ENCODE results near the gene TNIP1. TPM values are rescaled to one million over a fixed set of nuclear protein-coding genes. Genes with fewer than 3 reads are reported as not detected.

The TNIP1 gene
- total RNA-seq, 1 donor from 2014 or later = 213 TPM

DNA sequence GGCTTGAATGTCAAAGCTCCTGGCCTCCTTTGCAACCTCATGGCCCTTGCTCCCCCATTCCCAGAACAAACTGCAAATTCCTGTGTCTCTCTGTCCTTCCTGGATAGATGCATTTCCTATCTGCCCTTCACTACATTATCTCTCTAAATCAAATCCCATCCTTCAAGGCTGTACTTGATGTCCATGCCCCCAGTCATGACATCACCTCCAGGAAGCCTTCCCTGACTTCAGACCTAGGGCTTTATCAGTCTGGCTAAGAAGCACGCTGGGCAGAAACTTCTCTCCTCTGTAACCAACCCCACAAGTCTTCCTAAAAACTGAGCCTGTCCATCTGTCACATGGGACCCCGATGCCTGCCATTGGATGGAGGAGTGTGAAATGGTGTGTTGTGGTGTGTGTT lies 25.7 kb upstream of the TNIP1 start:
- no peak for DNase-seq (ENCODE audit: low read depth)

DNA sequence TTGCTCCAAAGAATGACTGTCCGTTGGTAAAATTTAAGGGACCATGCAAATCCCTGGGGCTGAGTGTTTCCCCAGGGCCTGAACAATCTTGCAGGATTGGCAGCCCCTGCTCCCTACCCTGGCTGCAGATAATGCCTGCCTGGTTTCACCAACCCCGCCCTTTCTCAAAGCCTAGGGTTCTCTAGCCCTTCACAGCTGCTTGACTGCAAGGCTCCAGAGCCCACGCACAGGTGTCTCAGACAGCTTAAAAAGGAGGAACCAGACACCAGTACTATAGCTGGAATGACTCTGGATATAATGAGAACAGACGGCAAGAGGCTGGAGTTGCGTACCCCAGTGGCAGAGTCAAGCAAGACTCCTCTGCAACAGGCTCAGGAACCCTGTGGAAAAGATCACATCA lies 25.2 kb upstream of the TNIP1 start:
- peak; percentile 74 for DNase-seq (ENCODE audit: low read depth)

DNA sequence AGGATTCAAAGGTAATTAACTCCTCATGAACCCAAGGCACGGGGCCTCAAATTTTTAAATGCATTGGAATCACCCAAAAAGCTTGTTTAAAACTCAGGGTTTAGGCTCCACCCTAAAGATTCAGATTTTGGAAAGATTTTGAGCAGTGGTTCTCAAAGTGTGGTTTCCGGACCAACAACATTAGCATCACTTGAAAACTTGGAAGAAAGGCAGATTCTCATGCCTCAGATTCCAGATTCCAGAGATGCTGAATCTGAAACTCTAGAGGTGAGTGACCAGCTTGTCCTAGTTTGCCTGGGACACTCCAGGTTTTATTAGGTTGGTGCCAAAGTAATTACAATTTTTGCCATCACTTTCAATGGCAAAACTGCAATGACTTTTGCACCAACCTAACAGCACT lies 24.7 kb upstream of the TNIP1 start:
- DNase-seq (ENCODE audit: low read depth) = no peak

DNA sequence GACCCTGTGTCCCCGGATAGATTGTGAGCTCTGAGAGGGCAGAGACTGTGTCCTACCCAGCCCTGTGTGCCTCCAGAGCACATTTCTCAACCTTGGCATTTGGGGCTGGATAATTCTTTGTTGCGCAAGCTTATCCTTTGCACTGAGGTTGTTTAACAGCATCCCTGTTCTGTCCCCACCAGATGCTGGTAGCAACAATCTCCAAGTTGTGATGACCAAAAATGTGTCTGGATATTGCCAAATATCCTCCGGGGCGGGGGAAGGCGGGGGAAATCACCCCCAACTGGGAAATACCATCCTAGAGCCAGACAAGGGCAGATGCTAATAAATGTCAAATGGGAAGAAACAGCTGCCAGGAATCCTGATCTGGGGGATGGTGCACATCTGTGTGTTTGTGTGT lies 24.0 kb upstream of the TNIP1 start:
- DNase-seq (ENCODE audit: low read depth) = peak; percentile 74

DNA sequence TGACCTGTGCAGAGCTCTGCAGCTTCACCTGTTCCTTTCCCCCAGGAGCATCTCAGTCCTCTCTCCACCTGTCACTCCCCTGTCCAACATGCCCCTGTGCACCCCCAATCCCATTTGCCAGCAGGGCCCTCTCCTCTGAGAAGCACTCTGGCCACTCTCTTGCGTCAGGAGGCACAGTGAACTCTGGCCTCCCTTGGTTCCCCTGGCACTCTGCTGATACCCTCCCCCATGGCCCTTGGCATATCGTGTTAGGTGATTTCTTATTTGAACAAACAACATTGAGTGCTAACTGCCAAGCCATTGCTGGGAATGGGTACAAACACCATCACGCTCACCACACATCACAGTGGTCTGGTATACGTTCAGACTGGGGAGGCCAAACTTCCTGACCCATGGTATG lies 20.9 kb upstream of the TNIP1 start:
- no peak for DNase-seq (ENCODE audit: low read depth)

DNA sequence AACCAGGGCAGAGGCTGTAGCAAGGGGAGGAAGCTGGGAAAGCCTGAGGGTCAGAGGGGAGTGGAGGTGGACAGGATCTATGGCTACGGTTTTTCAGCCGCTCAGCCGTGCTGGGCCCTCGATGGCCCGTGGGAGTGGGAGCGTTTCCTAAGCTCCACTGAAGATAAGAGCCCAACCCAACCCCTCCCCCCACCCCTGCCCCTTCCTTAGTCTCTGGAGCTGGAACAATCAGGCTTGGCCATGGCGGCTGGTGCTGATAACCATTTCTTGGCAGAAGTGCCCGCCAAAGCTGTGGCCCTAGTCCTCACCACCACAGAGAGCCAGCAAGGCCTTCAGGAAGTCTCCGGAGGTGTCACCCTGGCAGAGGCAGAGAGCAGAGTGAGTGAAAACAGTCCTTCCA lies 20.3 kb upstream of the TNIP1 start:
- DNase-seq (ENCODE audit: low read depth) = no peak

DNA sequence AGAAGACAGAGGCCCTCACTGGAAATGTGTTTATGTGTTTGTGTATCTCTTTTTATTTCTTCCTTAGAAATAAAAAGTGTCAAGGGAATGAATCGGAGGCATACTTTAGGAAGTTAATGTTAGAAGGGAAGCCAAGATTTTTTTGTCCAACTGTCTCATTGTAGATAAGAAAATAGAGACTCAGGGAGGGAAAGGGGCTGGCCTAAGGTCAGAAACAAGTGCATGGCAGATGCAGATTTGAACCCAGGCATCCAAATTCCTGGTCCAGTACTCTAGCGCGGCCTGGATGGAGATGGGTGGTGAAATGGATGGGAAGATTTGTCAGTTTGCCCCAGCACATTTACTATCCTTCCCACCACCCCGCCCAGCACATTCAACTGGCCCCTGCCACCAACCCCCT lies 19.8 kb upstream of the TNIP1 start:
- DNase-seq (ENCODE audit: low read depth) = no peak

DNA sequence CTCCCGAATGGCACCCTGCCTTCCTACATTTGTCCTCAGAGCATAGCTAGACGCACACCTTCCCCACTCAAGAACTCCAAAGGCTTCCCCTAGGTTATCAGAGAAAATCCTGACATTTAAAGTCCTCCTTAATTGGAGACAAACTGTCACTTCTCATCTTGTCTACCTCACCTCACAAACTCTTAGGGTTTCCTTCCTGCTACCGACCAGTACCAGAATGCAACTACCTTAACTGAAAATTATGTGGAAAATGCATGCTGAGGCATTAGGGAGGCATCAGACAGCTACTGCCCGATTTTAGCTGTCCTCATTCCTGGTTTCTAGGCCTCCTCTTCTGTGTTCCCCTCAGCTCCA lies 17.9 kb upstream of the TNIP1 start:
- no peak for DNase-seq (ENCODE audit: low read depth)

DNA sequence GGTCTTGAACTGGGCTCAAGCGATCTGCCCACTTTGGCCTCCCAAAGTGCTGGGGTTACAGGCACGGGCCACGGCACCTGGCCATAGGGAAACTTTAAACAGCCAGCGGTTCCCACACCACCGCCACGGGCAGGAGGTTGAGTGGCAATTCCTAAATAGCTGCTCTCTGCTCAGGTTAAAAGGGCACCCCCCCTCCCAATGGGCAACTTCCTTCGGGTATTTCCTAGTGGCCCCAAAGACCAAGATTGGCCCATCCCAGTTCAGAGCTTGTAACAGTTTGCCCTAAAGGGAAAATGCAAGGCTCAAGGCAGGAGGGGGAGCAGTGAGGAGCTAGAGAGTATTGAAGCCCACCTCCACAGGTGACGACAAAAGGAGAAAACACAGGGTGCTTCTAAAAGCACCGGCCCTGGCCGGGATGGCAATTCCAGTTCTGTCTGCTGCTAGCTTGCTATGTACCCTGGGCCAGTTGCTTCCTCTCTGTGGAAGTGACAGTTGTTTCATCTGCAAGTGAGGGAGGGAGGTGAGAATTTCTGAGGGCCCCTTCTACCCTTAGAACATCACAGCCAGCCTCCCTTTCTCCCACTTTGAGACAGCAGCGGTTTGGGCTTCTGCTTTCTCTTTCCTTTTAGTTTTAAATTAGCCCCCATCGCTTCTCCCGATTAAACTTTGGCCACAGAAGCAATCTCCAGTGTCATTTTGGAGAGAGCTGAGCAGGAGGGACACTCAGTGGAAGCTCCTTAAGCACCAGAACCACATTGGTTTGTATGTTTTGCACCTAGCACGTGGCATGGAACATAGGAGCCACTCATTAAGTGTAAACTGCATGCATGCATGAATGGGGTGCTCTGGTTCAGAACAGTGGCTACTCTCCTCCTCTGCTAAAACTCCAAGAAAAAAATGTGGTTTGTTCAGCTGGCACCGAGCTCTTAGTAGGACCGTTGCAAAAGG lies 17.3 kb upstream of the TNIP1 start:
- no peak for DNase-seq (ENCODE audit: low read depth)

DNA sequence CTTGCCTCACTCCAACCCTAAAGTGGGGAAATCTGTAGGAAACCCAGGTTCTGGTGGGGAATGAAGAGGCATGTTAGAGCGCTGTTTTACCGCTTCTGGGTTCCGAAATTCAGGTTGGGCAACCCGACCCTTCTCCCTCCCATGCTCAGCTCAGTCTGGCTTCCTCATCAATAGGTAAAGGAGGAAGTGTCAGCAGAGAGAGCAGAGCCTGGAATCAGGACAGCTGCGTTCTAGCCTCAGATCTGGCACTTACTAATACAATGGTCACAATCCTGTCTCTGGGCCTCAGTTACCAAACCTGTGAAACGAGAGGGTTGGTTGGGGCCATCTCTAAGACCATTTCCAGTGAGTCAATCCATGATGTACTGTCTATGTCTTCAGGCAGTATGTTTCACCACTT lies 16.2 kb upstream of the TNIP1 start:
- no peak for DNase-seq (ENCODE audit: low read depth)

DNA sequence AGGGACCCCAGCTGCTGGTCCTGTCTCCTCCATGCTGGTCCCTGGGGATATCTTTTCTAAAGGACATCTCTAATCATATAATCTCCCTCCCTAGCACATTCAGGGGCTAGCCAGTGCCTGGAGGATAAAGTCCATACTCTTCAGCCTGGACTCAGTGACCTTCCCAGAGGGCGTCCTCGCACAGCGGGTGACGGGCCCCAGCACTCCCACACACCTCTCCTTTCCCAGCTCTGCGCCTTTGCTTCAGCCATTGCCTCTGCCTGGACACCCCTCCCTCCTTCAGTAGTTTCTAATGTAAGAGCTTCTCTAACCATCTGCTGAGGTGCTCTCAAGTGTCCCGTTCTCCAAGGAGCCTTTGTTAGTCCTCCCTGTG lies 15.2 kb upstream of the TNIP1 start:
- DNase-seq (ENCODE audit: low read depth) = peak; percentile 37

DNA sequence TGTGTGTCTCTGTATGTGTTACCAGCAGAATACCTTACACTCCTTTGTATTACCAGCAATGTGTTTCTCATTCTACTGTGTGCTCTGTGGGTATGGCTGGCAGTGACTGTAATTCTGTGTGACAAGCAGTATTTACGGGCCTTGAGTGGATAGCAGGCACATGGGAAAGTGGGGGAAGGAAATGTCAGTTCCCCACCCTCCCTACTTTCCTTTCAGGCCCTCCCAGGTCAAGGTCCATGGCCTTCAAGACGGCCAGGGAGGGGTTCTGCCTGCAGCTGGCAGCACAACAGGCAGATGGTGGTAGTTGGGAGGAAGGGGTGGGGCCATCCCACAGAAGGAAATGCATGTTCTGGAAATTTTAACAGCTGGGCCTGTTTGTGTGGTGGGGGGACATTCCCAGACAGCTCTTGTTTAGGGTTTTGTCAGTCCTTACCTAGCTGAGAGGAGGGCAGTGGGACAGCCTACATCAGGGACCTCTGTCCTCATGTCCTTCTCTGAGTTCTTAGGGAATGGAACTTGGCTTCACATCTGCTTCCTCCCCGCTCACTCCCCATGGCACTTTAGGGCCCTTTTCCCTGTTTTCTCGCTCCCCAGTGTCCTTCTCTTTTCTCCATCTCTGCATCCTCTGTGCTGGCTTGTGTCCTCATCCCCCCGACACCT lies 14.6 kb upstream of the TNIP1 start:
- peak; percentile 87 for DNase-seq (ENCODE audit: low read depth)

DNA sequence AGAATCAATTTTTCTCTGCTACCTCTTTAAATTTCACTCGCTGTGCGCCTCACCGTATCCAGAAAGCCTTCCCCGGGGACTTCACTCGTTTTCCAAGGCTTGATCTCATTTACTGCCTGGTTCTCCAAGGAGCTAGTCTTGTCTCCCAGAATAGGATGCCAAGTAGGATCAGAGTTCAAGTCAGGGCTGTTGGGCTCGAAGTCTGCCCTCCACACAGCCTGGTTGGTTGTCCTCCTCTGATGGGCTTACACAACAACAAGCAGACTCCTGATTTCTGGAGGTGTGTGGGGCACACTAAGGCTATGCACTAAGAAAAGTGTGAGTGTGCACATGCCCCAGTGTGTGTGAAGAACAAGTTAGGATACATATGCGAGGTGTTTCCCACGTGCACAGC lies 14.0 kb upstream of the TNIP1 start:
- no peak for DNase-seq (ENCODE audit: low read depth)

DNA sequence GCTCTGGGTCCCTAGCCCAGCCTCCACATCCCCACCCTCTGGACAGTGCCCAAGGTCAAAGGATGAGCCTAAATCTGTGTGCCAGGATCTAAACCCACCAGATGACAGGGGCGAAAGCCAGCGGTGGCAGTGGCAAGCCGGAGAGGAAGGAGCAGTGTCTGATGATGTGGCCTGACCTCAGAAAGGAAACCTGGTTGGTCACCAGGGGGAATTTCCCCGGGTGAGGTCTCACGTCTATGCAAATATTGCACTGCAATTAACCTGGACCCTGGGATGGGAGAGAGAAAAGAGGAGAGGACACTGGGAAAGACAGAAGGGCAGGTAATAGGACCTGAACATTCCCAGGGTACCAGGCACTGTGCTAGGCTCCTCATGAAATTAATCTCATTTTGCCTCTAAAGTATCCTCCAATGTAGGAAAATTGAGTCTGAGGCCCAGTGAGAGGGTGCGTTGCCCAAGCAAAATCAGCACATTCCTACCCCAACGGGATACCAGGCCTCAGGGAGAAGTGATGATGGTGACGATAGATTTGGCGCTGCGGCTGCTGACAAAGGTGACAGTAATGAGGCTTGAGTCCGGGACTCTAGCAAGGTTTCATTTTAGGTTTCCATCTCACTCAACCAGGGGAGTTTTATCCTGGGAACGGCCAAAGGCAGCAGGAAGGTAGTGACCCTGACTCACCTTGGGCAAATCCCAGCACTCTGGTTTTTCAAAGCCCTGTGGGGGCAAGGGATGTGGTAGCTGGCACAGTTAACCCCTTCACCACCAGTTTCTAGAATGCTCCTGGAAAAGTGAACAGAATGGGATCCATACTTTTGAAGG lies 13.4 kb upstream of the TNIP1 start:
- DNase-seq (ENCODE audit: low read depth) = peak; percentile 61

DNA sequence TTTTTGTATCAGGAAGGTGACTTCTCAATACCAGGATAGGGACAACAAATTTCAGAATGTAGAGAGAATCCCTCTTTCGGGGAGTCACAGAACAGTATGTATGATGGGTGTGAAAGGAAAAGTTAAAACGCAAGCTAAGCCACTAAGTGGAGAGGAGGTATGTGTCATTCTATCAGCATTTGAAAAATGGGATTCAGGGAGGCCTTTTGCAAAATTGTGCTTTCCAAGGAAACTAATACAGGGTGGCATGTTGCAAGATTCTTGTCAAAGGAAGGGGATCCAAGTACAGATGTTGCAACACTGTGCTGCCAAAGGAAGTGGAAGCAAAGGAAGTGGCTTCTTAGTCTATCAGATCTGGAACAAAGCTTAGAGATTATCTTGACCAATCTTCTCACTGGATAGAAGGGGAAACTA lies 12.6 kb upstream of the TNIP1 start:
- DNase-seq (ENCODE audit: low read depth) = peak; percentile 77

DNA sequence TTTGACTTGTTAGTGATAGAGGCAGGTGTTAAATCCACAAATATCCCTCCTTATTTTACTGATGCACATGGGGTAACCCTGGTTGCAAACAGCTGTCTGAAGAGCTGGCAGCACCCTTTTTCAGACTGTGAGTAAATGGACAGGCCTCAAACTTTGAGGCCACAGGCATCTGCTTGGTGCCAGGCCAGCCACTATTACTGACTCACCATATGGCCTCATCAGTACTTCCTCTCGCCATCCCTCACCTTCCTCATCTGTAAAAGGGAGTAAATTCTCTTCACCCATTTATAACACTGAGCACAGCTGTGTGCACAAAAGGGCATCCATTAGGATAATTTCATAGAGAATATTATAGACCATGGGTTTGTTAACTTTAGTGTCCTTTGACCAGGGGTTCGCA lies 11.9 kb upstream of the TNIP1 start:
- peak; percentile 98 for DNase-seq (ENCODE audit: low read depth)

DNA sequence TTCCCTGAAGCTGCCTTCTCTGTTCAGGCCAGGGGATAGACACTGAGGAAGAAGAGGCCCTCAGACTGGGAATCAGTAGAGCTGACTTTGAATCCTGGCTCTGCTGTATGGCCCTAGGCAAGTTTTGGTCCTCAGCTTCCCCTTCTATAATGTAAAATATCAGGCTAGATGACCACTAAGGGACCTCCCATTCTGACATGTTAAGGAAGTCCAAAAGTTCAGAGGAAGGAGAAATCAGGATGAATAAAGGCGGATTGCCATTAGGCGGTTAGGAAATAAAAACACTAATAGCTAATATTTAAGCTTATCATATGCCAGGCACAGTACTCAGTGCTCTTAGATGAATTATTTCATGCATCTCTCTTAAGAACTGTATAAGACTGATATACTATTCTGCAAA lies 8.9 kb upstream of the TNIP1 start:
- no peak for DNase-seq (ENCODE audit: low read depth)

DNA sequence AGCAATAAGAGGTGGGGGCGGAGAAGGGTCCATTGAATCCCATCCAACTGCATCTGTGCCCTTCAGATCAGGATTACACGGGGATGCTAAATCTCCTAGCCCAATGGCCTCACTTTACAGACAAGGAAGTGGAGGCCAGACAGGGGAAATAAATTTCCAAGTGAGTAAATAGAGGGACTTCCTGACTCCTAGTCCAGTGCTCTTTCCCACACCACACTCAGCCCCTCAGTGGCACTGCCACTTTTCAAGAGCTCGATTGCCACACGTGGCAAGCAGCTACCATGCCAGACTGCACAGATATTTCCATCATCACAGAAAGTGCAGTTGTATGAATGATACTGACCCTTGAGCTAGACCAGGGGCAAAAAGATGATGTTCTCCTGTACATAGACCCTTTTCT lies 8.2 kb upstream of the TNIP1 start:
- no peak for DNase-seq (ENCODE audit: low read depth)

DNA sequence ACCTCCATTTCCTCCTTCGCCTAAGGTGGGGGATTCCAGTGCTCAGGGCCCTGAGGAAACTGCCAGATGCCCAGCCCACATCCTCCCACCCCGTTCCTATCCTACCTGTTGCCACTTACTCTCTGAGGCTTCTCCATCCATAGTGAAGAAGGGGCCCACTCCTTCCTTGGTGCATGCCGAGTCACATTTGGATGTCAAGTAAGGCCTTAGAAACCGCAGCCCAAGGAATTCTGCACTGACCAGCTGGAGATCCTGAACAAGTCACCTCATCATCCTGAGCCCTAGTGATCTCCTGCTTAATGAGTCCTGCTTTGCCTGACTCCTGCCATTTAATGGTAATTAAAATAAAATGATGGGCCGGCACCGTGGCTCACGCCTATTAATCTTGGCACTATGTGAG lies 6.7 kb upstream of the TNIP1 start:
- peak; percentile 72 for DNase-seq (ENCODE audit: low read depth)

DNA sequence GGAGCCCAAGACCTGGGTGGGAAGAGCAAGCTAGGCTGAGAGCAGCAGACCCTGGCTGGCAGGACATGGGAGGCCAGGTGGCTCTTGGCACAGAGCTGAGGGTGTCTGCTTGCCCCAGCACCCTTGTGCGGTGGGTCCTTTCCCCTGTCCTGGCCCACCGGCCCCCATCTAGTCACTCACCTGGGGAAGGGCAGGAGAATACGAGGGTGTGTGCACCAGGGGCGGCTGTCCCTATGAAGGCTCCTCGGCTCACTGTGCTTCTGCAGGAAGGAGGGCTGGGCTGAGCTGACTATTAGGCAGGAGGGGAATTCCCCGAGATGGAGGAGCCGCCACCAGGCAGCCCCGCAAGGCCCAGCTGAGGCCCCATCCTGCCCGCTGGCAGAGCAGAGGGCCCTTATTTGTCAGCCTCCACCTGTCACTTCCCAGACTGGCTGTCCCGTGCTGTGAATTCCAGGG lies 6.1 kb upstream of the TNIP1 start:
- DNase-seq (ENCODE audit: low read depth) = peak; percentile 87

DNA sequence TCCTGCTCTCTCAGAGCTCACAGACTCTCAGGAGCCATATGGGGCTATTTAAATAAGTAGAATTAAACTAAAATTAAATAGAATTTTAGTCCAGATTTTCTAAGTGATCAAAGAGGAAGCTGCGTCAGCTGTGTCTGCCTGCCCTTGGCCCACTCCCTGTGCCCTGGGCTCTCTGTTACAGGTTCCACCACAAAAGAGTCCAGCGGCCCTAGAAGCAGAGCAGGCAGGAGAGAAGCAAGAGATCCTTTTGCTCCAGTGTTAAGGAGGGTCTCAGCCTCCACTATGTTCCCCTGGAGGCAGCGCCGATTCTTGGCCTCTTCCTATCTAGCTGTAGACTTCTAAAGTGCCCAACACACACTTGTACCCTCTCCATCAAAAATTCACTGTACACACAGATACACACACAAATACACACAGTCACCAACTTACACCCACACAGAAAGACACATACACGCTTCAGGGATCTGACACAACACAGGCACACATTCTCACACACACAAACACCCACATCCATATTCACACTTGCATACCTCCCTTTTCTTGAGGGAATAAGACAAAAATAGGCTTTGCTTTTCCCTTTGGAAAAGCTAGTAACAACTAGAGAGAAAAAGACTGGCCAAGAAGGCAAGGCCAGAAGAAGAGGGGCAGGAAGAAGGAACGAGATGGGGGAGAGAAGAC lies 5.5 kb upstream of the TNIP1 start:
- no peak for DNase-seq (ENCODE audit: low read depth)
